B cell (primary cell): ENCODE measurements around the gene TMEM52. TPM values are rescaled to one million over a fixed set of nuclear protein-coding genes. Genes with fewer than 3 reads are reported as not detected.

ENCODE experiments used
- ATAC-seq: fragments of 200-7000 bp; cut with Tn5 transposase; one replicate; pipeline ENCODE4 v1.10.0; 2021; ENCODE audit warnings: low read depth, mild to moderate bottlenecking, moderate number of reproducible peaks, moderate library complexity
- CTCF ChIA-PET: fragments of 350-600 bp; sonication (Branson Sonifier 250); formaldehyde crosslinking; loops from one replicate; lab custom pipeline; 2021; ENCODE audit warnings: antibody characterized with exemption, inconsistent platforms; lab: Charles Lee
- POLR2A ChIA-PET: fragments of 350-600 bp; sonication (Branson Sonifier 250); formaldehyde crosslinking; loops from one replicate; lab custom pipeline; 2021; ENCODE audit warnings: antibody characterized with exemption; lab: Charles Lee
- DNase-seq: peaks from one replicate; pipeline ENCODE4 v3.0.0; 2013
- H2AFZ ChIP-seq: 2 replicates; pipeline ENCODE4 v1.6.1; 2012; ENCODE audit warnings: mild to moderate bottlenecking, low read depth, low read length; ENCODE audit not compliant: insufficient read depth, poor library complexity, severe bottlenecking
- H3K27ac ChIP-seq, 2 donors: 1 replicate in 1 of 2; 2 replicates in 1 of 2; pipeline ENCODE4 v1.5.1; 2012 to 2013; ENCODE audit warnings: low read length in 2 of 2, mild to moderate bottlenecking in 2 of 2, moderate library complexity in 1 of 2
- H3K27me3 ChIP-seq, 4 experiments: fragments of 200-600 bp in 1 of 4; sonication (generic) in 1 of 4; replicated peaks in 1 of 4; 1 replicate in 2 of 4; 2 replicates in 2 of 4; pipeline versions ENCODE4 v1.6.1 to v1.7.0; 2013 to 2016; ENCODE audit warnings: low read length in 3 of 4, mild to moderate bottlenecking in 2 of 4, mixed read lengths in 1 of 4, moderate library complexity in 1 of 4; ENCODE audit not compliant: insufficient read depth in 4 of 4, control insufficient read depth in 3 of 4; ENCODE audit errors: control extremely low read depth in 1 of 4
- H3K36me3 ChIP-seq, 2 experiments: replicated peaks in 1 of 2; 1 replicate in 1 of 2; 2 replicates in 1 of 2; pipeline versions ENCODE4 v1.6.1 to v1.7.1; 2013; ENCODE audit warnings: low read length in 1 of 2; ENCODE audit not compliant: insufficient read depth in 2 of 2, control insufficient read depth in 1 of 2; ENCODE audit errors: control extremely low read depth in 1 of 2, extremely low read depth in 1 of 2
- H3K4me1 ChIP-seq, 2 donors: fragments of 200-600 bp in 1 of 2; sonication (generic) in 1 of 2; 1 replicate in 1 of 2; 2 replicates in 1 of 2; pipeline versions ENCODE4 v1.5.1 to v1.6.1; 2013 to 2017; ENCODE audit warnings: low read length in 2 of 2; ENCODE audit not compliant: control insufficient read depth in 2 of 2, insufficient read depth in 2 of 2
- H3K4me2 ChIP-seq: replicated peaks from 2 replicates; pipeline ENCODE3; 2012; ENCODE audit warnings: mild to moderate bottlenecking, low read depth, low read length; ENCODE audit not compliant: poor library complexity, severe bottlenecking
- H3K4me3 ChIP-seq, 5 experiments: fragments of 200-600 bp in 1 of 5; sonication (generic) in 1 of 5; 1 replicate in 3 of 5; 2 replicates in 2 of 5; pipeline versions ENCODE4 v1.5.1 to v1.7.0; 2011 to 2016; ENCODE audit warnings: low read length in 4 of 5, mild to moderate bottlenecking in 4 of 5, low read depth in 2 of 5, control low read depth in 1 of 5, moderate library complexity in 1 of 5; ENCODE audit not compliant: insufficient read depth in 1 of 5; ENCODE audit errors: control extremely low read depth in 1 of 5, extremely low read depth in 1 of 5
- H3K79me2 ChIP-seq: fragments of 200-600 bp; sonication (generic); one replicate; pipeline ENCODE4 v1.6.0; 2016; ENCODE audit warnings: low read length; ENCODE audit not compliant: control insufficient read depth, insufficient read depth
- H3K9ac ChIP-seq: fragments of 200-600 bp; sonication (generic); 2 replicates; pipeline ENCODE4 v1.6.1; 2017; ENCODE audit warnings: mild to moderate bottlenecking, low read length, moderate library complexity
- H3K9me3 ChIP-seq, 3 donors: one replicate each; pipeline versions ENCODE4 v1.6.1 to v1.7.1; 2013; ENCODE audit warnings: low read length in 2 of 3; ENCODE audit not compliant: control insufficient read depth in 2 of 3, insufficient read depth in 1 of 3; ENCODE audit errors: control extremely low read depth in 1 of 3
- H4K20me1 ChIP-seq: 2 replicates; pipeline ENCODE4 v1.6.0; 2012; ENCODE audit warnings: mild to moderate bottlenecking, low read length; ENCODE audit not compliant: insufficient read depth, control insufficient read depth, poor library complexity, severe bottlenecking
- H3K27ac Mint-ChIP-seq: one replicate; pipeline ENCODE4 v1.8.0; 2021; ENCODE audit warnings: mixed read lengths
- H3K27me3 Mint-ChIP-seq: one replicate; pipeline ENCODE4 v1.8.0; 2021; ENCODE audit warnings: mixed read lengths
- H3K4me1 Mint-ChIP-seq: one replicate; pipeline ENCODE4 v1.8.0; 2021; ENCODE audit warnings: mixed read lengths
- H3K4me3 Mint-ChIP-seq: one replicate; pipeline ENCODE4 v1.8.0; 2021; ENCODE audit warnings: mixed read lengths
- H3K9me3 Mint-ChIP-seq: one replicate; pipeline ENCODE4 v1.8.0; 2022; ENCODE audit warnings: mixed read lengths; ENCODE audit not compliant: insufficient read depth
- EZH2 ChIP-seq: IDR thresholded peaks from 2 replicates; pipeline ENCODE4 v1.6.1; 2012; ENCODE audit warnings: borderline replicate concordance, low read depth, mild to moderate bottlenecking, moderate library complexity, low read length; ENCODE audit not compliant: insufficient read depth, poor library complexity, severe bottlenecking
- WGBS: methylation state at CpG from one replicate; pipeline ENCODE4 v1.1.5; 2013; ENCODE audit warnings: missing lambda C conversion rate; ENCODE audit not compliant: insufficient coverage; 5-methylcytosine and 5-hydroxymethylcytosine counted together
- intact Hi-C: fragments of 100-400 bp; cut with micrococcal nuclease; formaldehyde crosslinking; loops from one replicate; pipeline ENCODE4 v1.10.0; 2022
- polyA plus RNA-seq: library from polyadenylated mRNA; depleted of rRNA; stranded (reverse); fragments of >200 nt; gene quantifications from 2 replicates; pipeline ENCODE4 v1.2.3, GENCODE V29; 2012
- total RNA-seq, 2 donors: library from RNA; stranded (reverse); fragments of 120-200 nt in 1 of 2; gene quantifications; 1 replicate in 1 of 2; 2 replicates in 1 of 2; pipeline versions ENCODE4 v1.2.3 to v1.2.4, GENCODE V29; 2013 to 2022
- TF ChIP-seq, protein P1 (sequence below): fragments of 200-600 bp; IDR thresholded peaks from one replicate; pipeline ENCODE4 v1.8.0; 2022; ENCODE audit warnings: antibody characterized with exemption, mild to moderate bottlenecking

TMEM52 gene
- total and polyA plus RNA-seq, 2 donors (not counting 1 experiment from before 2014, with no cell fraction given): 0.69 to 1.00 TPM

DNA sequence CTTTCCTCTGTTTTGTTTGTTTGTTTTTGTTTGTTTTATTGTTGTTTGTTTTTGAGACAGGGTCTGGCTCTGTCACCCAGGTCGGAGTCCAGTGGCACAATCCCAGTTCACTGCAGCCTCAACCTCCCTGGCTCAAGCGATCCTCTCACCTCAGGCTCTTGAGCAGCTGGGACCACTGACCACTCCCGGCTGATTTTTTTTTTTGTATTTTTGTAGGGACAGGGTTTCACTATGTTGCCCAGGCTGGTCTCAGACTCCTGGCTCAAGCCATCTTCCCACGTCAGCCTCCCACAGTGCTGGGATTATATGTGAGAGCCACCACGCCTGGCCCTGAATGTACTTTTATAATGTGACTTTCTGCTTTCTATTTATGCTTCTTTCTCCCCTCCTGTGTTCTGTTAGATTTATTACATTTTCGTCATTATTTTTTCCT is 9.0 kb downstream of the TMEM52 start:
- H3K4me2 ChIP-seq: peak overlapping the region; percentile 74

GRCh38 chr1:1908506-1908791 is 10.6 kb downstream of the TMEM52 start:
- no peak for DNase-seq
- Histone ChIP-seq H3K4me1 (peaks cover 23 to 34% of the 10 kb centered on the region in 2 donors), H3K27ac (peak overlapping the region; percentile 60 to 80), H3K9me3 (peaks cover 0 to 9% (median 0%) of the 10 kb centered on the region in 3 donors), H3K36me3 (no peaks in the 10 kb centered on the region), H4K20me1 (no peaks in the 10 kb centered on the region), H2AFZ (peak overlapping the region; percentile 74), H3K4me2 (peak overlapping the region; percentile 97), H3K79me2 (peaks cover 26% of the 10 kb centered on the region), H3K4me3 (peak overlapping the region; percentile 17 to 69 (median 57)), H3K27me3 (no peaks in the 10 kb centered on the region), H3K9ac (peak overlapping the region; percentile 67)
- ATAC-seq: no peak
- WGBS: 8% methylated on average over 21 of the region's 21 CpGs
- no peaks in the 10 kb centered on the region for H3K9me3 Mint-ChIP-seq
- peaks cover 23% of the 10 kb centered on the region for H3K4me1 Mint-ChIP-seq
- peak overlapping the region; percentile 75 for H3K4me3 Mint-ChIP-seq
- no peak for TF ChIP-seq EZH2
- TF ChIP-seq, protein P1, sequence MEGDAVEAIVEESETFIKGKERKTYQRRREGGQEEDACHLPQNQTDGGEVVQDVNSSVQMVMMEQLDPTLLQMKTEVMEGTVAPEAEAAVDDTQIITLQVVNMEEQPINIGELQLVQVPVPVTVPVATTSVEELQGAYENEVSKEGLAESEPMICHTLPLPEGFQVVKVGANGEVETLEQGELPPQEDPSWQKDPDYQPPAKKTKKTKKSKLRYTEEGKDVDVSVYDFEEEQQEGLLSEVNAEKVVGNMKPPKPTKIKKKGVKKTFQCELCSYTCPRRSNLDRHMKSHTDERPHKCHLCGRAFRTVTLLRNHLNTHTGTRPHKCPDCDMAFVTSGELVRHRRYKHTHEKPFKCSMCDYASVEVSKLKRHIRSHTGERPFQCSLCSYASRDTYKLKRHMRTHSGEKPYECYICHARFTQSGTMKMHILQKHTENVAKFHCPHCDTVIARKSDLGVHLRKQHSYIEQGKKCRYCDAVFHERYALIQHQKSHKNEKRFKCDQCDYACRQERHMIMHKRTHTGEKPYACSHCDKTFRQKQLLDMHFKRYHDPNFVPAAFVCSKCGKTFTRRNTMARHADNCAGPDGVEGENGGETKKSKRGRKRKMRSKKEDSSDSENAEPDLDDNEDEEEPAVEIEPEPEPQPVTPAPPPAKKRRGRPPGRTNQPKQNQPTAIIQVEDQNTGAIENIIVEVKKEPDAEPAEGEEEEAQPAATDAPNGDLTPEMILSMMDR: no peak
- H3K27me3 Mint-ChIP-seq: no peaks in the 10 kb centered on the region
- CTCF ChIA-PET: interaction anchor here (0.5 to 6.3 kb wide), 18 partner anchors 9 to 473 kb away, joined by 3 to 67 read pairs (median 4); partner anchors contain the start of gene NADK
- H3K27ac Mint-ChIP-seq: peak overlapping the region; percentile 56
- intact Hi-C loops: loop anchor here (2.0 to 5.0 kb wide), 4 partner anchors 66 to 482 kb away; partner anchors contain the start of genes MORN1 and RER1
- POLR2A ChIA-PET: interaction anchor here (0.6 to 1.9 kb wide), 9 partner anchors 13 to 509 kb away, joined by 3 to 24 read pairs (median 6); partner anchors contain the start of genes CCNL2, MIB2 and NADK

More for the DNA sequence above, 9.0 kb downstream of the TMEM52 start:
- H3K4me3 ChIP-seq: peak overlapping the region in 1 of 5 experiments; percentile 55
- peaks cover 26% of the 10 kb centered on the region for H3K79me2 ChIP-seq
- H2AFZ ChIP-seq: no peak overlapping the region
- intact Hi-C loops: no loop called here
- no peaks in the 10 kb centered on the region for H3K27me3 ChIP-seq
- DNase-seq (no peak), ATAC-seq (no peak)
- Mint-ChIP-seq H3K27me3 (peaks cover 4% of the 10 kb centered on the region), H3K9me3 (no peaks in the 10 kb centered on the region), H3K27ac (no peak overlapping the region), H3K4me1 (peaks cover 23% of the 10 kb centered on the region), H3K4me3 (peak overlapping the region; percentile 84)
- no peaks in the 10 kb centered on the region for H4K20me1 ChIP-seq
- peaks cover 23 to 34% of the 10 kb centered on the region in 2 donors for H3K4me1 ChIP-seq
- ChIA-PET POLR2A (interaction anchor here (0.7 to 1.9 kb wide), 3 partner anchors 49 to 1954 kb away, joined by 3 to 24 read pairs (median 4); partner anchors contain the start of gene NADK), CTCF (interaction anchor here (0.5 to 6.3 kb wide), 12 partner anchors 8 to 511 kb away, joined by 3 to 67 read pairs (median 6); partner anchors contain the start of genes CCNL2, NADK and TMEM52)
- H3K36me3 ChIP-seq: no peaks in the 10 kb centered on the region
- 80% methylated on average over 1 of the region's 6 CpGs for WGBS
- H3K27ac ChIP-seq: peak overlapping the region; percentile 45 to 83
- no peak for TF ChIP-seq EZH2
- TF ChIP-seq, protein P1: no peak
- H3K9me3 ChIP-seq: peaks cover 0 to 8% (median 0%) of the 10 kb centered on the region in 3 donors
- H3K9ac ChIP-seq: peak overlapping the region; percentile 65
